Adrenal gland (tissue), 12 donors: ENCODE data around the gene GLP1R. TPM values are rescaled to one million over a fixed set of nuclear protein-coding genes. Genes with fewer than 3 reads are reported as not detected.
A peak's percentile ranks its signal among the peaks of the same experiment; 100 is the strongest.

Source experiments
- DNase-seq, 7 donors: peaks; one replicate each; pipeline ENCODE4 v3.0.0-alpha.2; 2019 to 2020
- H3K27ac ChIP-seq, 5 donors: fragments of 200-600 bp; sonication (generic) in 4 of 5; 1 replicate in 3 of 5; 2 replicates in 2 of 5; pipeline versions ENCODE4 v1.5.1 to v1.8.0; 2016 to 2020; ENCODE audit warnings: mild to moderate bottlenecking in 1 of 5
- H3K27me3 ChIP-seq: fragments of 200-600 bp; 2 replicates; pipeline ENCODE4 v1.8.0; 2021
- H3K36me3 ChIP-seq, 2 donors: fragments of 200-600 bp; replicated peaks in 1 of 2; 1 replicate in 1 of 2; 2 replicates in 1 of 2; pipeline versions ENCODE4 v1.5.1 to v1.8.0; 2018 to 2022
- H3K4me1 ChIP-seq, 2 donors: fragments of 200-600 bp; replicated peaks in 1 of 2; 1 replicate in 1 of 2; 2 replicates in 1 of 2; pipeline versions ENCODE4 v1.5.1 to v1.8.0; 2018 to 2021
- H3K4me3 ChIP-seq, 4 donors: fragments of 200-600 bp; sonication (generic) in 3 of 4; one replicate each; pipeline ENCODE4 v1.5.1; 2016 to 2018
- H3K9me3 ChIP-seq, 3 donors: fragments of 200-600 bp; sonication (generic) in 1 of 3; replicated peaks in 1 of 3; 1 replicate in 2 of 3; 2 replicates in 1 of 3; pipeline versions ENCODE4 v1.5.1 to v1.8.0; 2016 to 2021
- POLR2A ChIP-seq, 2 donors: fragments of 450-650 bp; IDR thresholded peaks; one replicate each; pipeline ENCODE4 v1.6.1; 2017; ENCODE audit warnings: antibody characterized with exemption in 2 of 2, mild to moderate bottlenecking in 2 of 2, moderate library complexity in 1 of 2
- WGBS, 4 donors: extraction: QIAGEN DNeasy Blood & Tissue Kit in 2 of 4; methylation state at CpG; one replicate each; pipeline versions ENCODE4 v1.1.5 to v1.1.7; 2013 to 2017; 5-methylcytosine and 5-hydroxymethylcytosine counted together
- intact Hi-C, 2 donors: fragments of 100-400 bp; cut with DNase I; formaldehyde crosslinking; loops; one replicate each; pipeline versions ENCODE4 v1.14.1 to v1.15.0; 2022 to 2023
- polyA plus RNA-seq, 3 donors: library from polyadenylated mRNA; stranded (reverse); fragments of 200-250 nt in 2 of 3; fragments of 350-450 nt in 1 of 3; fragmentation: Illumina TruSeq in 1 of 3; extraction: RNeasy Lipid Tissue Mini Kit (QIAGEN cat#74804) in 1 of 3; gene quantifications; one replicate each; pipeline ENCODE4 v1.2.3, GENCODE V29; 2013 to 2014
- total RNA-seq, 9 donors: library from RNA; depleted of rRNA in 4 of 9; stranded (reverse); fragments of >200 nt in 4 of 9; fragments of 120-200 nt in 1 of 9; fragmentation: NEBNext Ultra II Directional in 1 of 9; extraction: Animal tissue kit (Norgen Biotek cat#: 25700) in 1 of 9; gene quantifications; one replicate each; pipeline versions ENCODE4 v1.1.0 to v1.2.4, GENCODE V29; 2013 to 2023
- TF ChIP-seq, protein P1 (sequence below), 6 experiments: fragments of 450-650 bp in 4 of 6; fragments of 200-600 bp in 2 of 6; sonication (generic) in 1 of 6; IDR thresholded peaks; 1 replicate in 5 of 6; 2 replicates in 1 of 6; pipeline versions ENCODE4 v1.5.1 to v1.8.0; 2016 to 2021; ENCODE audit warnings: antibody characterized with exemption in 6 of 6, mild to moderate bottlenecking in 2 of 6, moderate library complexity in 1 of 6
- donor health status: healthy with polysubstance abuse.
- donor health status: Bipolar disorder and iron deficiency.
- donor health status: DM: yes; HTN: yes; CAD: no.
- donor health status: DM: no; HTN: no; CAD: no.
- donor health status: DM: no; HTN: no; CAD: no.
- donor health status: DM: yes; HTN: yes; CAD: no.

Gene GLP1R
- total and polyA plus RNA-seq, 12 donors = 0.06 to 0.42 (median 0.11) TPM; not detected in 7

DNA sequence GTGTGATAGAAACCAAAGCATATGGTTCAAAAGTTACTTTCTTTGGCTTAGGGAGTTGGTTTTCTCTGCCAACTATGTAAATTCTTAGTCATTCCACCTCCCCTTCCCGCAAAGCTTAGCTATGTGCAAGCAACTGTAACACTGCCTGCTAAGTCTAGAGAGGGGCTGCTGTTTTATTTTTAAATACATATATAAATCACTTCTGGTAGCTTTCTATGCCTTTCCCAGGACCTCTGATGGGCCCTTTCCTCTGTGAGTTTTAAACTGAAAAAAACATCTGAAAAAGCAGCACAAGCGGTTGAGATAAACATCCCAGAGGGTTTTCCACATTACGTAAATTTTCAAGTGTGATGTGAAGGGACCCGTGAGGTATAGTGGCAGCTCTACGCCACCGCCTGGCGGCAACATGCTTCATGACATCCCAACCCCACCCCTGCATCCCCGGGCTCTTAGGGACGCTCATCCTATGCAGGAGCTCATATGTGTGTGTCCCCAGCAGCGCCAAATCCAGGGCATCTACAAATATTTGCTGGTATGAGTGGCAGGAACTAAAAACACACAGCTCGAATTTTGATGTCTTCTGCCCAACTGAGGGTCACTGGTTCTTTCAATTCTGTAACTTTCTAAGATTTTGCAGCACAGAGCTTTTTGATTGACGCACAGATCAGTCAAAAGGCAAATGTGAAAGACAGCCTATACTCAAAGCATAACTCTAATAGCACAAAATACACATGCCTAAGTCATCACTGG is 53.7 kb downstream of the GLP1R start:
- Histone ChIP-seq H3K36me3 (peaks cover 0 to 7% of the 10 kb centered on the region in 2 donors), H3K4me1 (no peaks in the 10 kb centered on the region), H3K9me3 (no peaks in the 10 kb centered on the region), H3K4me3 (no peak overlapping the region), H3K27ac (no peak overlapping the region), H3K27me3 (no peaks in the 10 kb centered on the region)
- intact Hi-C loops = no loop called here
- DNase-seq = no peak
- WGBS, 4 donors = 60 to 79% (median 62%) methylated on average over 7 to 12 of the region's 12 CpGs
- TF ChIP-seq POLR2A (IDR thresholded peaks at IDR 0.05) = no peak
- TF ChIP-seq, protein P1, sequence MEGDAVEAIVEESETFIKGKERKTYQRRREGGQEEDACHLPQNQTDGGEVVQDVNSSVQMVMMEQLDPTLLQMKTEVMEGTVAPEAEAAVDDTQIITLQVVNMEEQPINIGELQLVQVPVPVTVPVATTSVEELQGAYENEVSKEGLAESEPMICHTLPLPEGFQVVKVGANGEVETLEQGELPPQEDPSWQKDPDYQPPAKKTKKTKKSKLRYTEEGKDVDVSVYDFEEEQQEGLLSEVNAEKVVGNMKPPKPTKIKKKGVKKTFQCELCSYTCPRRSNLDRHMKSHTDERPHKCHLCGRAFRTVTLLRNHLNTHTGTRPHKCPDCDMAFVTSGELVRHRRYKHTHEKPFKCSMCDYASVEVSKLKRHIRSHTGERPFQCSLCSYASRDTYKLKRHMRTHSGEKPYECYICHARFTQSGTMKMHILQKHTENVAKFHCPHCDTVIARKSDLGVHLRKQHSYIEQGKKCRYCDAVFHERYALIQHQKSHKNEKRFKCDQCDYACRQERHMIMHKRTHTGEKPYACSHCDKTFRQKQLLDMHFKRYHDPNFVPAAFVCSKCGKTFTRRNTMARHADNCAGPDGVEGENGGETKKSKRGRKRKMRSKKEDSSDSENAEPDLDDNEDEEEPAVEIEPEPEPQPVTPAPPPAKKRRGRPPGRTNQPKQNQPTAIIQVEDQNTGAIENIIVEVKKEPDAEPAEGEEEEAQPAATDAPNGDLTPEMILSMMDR (IDR thresholded peaks at IDR 0.05) = peak in 1 of 6 experiments; percentile 13

DNA sequence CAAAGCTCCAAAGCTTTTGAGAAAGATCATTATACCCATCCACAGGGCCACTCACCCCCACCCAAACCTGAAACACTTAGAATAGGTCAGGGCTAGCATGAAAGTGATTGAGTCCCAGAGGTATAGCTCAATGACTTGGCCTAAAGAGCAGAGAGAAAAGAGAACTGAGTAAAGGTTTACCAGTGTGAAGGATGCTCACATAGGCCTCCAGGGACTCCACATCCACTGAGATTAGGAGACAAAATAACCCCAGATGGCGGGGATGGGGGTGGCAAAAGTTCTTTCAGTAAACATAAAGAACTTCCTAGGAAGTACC is 54.2 kb downstream of the GLP1R start:
- intact Hi-C loops = no loop called here
- no peak overlapping the region for H3K27ac ChIP-seq
- no peaks in the 10 kb centered on the region for H3K9me3 ChIP-seq
- DNase-seq = no peak
- H3K27me3 ChIP-seq = no peaks in the 10 kb centered on the region
- 92 to 98% (median 95%) methylated on average over 1 of the region's 1 CpG for WGBS, 4 donors
- no peak overlapping the region for H3K4me3 ChIP-seq
- H3K36me3 ChIP-seq = peaks cover 0 to 7% of the 10 kb centered on the region in 2 donors
- TF ChIP-seq POLR2A (IDR thresholded peaks at IDR 0.05) = no peak
- TF ChIP-seq, protein P1 (IDR thresholded peaks at IDR 0.05) = no peak
- no peaks in the 10 kb centered on the region for H3K4me1 ChIP-seq

DNA sequence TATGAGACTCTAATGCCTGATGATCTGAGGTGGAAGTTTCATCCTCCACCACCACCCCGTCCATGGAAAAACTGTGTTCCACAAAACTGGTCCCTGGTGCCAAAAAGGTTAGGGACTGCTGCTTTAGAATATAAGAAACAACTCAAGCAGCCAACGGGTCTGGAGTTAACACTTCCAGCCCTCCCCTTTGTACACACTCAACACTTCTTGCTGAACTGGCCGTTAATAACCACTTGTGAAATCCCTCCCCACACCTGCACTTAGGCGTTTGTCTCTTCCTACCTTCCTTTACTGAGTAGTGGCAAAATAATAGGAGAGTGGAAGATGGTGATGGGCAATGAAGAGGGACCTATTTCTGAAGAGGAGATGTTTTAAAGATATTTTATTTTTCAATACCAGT is 55.9 kb downstream of the GLP1R start:
- Histone ChIP-seq H3K4me3 (no peak overlapping the region), H3K36me3 (peaks cover 0 to 7% of the 10 kb centered on the region in 2 donors), H3K27ac (no peak overlapping the region), H3K9me3 (no peaks in the 10 kb centered on the region), H3K4me1 (no peaks in the 10 kb centered on the region), H3K27me3 (no peaks in the 10 kb centered on the region)
- TF ChIP-seq POLR2A (IDR thresholded peaks at IDR 0.05) = no peak
- TF ChIP-seq, protein P1 (IDR thresholded peaks at IDR 0.05) = no peak
- intact Hi-C loops = no loop called here
- DNase-seq = no peak
- 89 to 93% (median 89%) methylated on average over 4 of the region's 4 CpGs for WGBS, 4 donors

DNA sequence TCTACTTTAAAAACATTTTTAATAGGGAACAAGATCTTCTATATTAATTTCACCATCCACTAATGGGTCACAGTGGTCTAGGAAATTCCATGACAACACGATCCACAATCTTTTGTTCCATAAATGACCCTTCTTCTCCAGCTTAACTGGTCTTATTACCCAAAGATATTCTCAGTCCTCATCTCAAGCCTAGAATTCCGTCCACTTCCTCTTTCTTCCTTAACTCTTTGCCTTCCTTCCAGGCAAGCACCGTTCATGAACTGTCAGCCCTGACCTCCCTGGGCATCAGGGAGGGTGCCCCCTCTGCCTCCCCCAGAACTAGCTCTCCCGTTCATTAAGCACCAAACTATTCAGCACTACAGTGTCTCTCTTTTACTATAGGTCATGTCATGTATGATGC is 58.5 kb downstream of the GLP1R start:
- 76 to 84% (median 84%) methylated on average over 4 of the region's 4 CpGs for WGBS, 4 donors
- peaks cover 0 to 7% of the 10 kb centered on the region in 2 donors for H3K36me3 ChIP-seq
- intact Hi-C loops = no loop called here

More for the DNA sequence above, 58.5 kb downstream of the GLP1R start:
- H3K27me3 ChIP-seq = no peaks in the 10 kb centered on the region
- H3K4me3 ChIP-seq = no peak overlapping the region
- no peaks in the 10 kb centered on the region for H3K4me1 ChIP-seq
- DNase-seq = no peak
- TF ChIP-seq, protein P1 (IDR thresholded peaks at IDR 0.05) = no peak
- no peak for TF ChIP-seq POLR2A (IDR thresholded peaks at IDR 0.05)
- H3K9me3 ChIP-seq = no peaks in the 10 kb centered on the region
- H3K27ac ChIP-seq = no peak overlapping the region
